ENCODE data around the gene S100A14.
"Not testable (repeated sequence)": the region's sequence is repeated elsewhere in the genome, so short reads cannot be mapped to it uniquely, and the experiment has no call there.

Gene S100A14

DNA sequence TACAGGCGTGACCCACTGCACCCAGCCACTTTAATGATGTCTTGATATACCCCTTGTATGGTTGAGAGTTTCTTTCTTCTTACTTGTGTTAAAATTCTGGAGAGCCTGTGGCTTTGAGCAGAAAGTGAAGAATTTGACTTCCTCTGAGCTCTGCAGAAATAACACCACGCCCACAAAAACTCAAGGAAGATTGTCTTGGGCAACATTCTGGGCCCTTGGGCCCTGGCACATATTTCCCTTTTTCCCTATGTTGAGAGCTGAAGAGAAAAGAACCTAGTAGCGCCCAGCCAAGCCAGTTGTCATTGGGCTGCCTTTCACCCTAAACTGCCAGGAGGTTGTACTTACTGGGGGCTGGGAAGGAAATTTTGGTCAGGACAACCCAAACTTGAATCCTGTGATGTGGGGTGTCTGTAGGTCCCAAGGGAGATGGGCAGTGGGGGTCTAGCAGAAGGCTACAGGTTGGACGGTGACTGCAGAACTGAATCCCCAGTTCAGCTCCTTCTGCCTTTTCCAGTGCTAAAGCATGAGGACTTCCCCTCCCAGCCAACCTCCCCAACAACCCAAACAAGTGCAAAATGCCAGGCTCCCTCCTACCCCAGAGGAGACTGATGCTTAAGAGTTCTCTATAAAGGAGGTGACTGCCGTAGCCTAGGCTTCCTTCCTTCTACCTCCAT is 30.7 kb upstream of the S100A14 start:
- no peak for TF ChIP-seq CTCF (IDR thresholded peaks at IDR 0.05; ENCODE audit: extremely low read depth, missing control alignments)
- no peak for DNase-seq (ENCODE audit: low spot score)

GRCh38 chr1:153643816-153644215 is 27.7 kb upstream of the S100A14 start:
- TF ChIP-seq CTCF (IDR thresholded peaks at IDR 0.05; ENCODE audit: extremely low read depth, missing control alignments) = no peak
- DNase-seq (ENCODE audit: low spot score) = no peak

DNA sequence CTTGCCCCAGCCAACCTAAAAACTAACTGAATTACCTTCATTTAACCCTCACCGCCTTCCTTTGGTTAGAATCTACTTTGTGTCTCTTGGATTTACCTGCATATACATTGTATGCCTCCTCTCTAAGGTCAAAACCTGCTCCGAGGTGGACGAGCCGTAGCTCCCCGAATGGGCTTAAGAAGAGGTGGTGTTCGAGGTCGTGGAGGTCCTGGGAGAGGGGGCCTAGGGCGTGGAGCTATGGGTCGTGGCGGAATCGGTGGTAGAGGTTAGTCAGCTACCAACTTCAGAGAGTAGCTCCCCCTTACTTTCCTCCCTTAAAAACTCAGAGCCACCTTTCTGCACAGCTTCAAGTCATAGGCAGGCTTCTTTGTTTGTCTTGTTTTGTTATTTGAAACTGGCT is 27.0 kb upstream of the S100A14 start:
- no peak for DNase-seq (ENCODE audit: low spot score)
- TF ChIP-seq CTCF (IDR thresholded peaks at IDR 0.05; ENCODE audit: extremely low read depth, missing control alignments) = no peak

- no peak for DNase-seq (ENCODE audit: low spot score)
- TF ChIP-seq CTCF (IDR thresholded peaks at IDR 0.05; ENCODE audit: extremely low read depth, missing control alignments) = no peak
Measured at GRCh38 chr1:153642161-153642560, 26.0 kb upstream of the S100A14 start.

- TF ChIP-seq CTCF (IDR thresholded peaks at IDR 0.05; ENCODE audit: extremely low read depth, missing control alignments) = no peak
Measured at GRCh38 chr1:153640861-153641260, 24.7 kb upstream of the S100A14 start.

GRCh38 chr1:153640213-153640612 is 24.1 kb upstream of the S100A14 start:
- DNase-seq (ENCODE audit: low spot score) = not testable (repeated sequence)

More at GRCh38 chr1:153640861-153641260, 24.7 kb upstream of the S100A14 start:
- DNase-seq (ENCODE audit: low spot score) = no peak

GRCh38 chr1:153639280-153639679 is 23.2 kb upstream of the S100A14 start:
- DNase-seq (ENCODE audit: low spot score) = no peak
- TF ChIP-seq CTCF (IDR thresholded peaks at IDR 0.05; ENCODE audit: extremely low read depth, missing control alignments) = no peak

GRCh38 chr1:153638261-153638660 is 22.1 kb upstream of the S100A14 start:
- no peak for TF ChIP-seq CTCF (IDR thresholded peaks at IDR 0.05; ENCODE audit: extremely low read depth, missing control alignments)
- no peak for DNase-seq (ENCODE audit: low spot score)
